ENCODE results near the gene SYT5. TPM values are rescaled to one million over a fixed set of nuclear protein-coding genes. Genes with fewer than 3 reads are reported as not detected.
A peak's percentile ranks its signal among the peaks of the same experiment; 100 is the strongest.

SYT5 gene
- total RNA-seq, 1 experiment from 2014 or later = 4.5 TPM

GRCh38 chr19:55165952-55166529 lies 14.0 kb downstream of the SYT5 start:
- Histone ChIP-seq H2AFZ (ENCODE audit: low read length) (no peak overlapping the region), H2AK5ac (ENCODE audit: insufficient read length, low read length) (no peak overlapping the region), H2BK12ac (ENCODE audit: insufficient read length, low read depth, low read length) (no peak overlapping the region), H3K23ac (ENCODE audit: insufficient read length, low read depth, low read length) (no peak overlapping the region), H3K79me2 (ENCODE audit: insufficient read depth, low read length) (no peaks in the 10 kb centered on the region), H2BK5ac (ENCODE audit: insufficient read length, low read length) (no peak overlapping the region), H3K79me1 (ENCODE audit: insufficient read depth, low read depth, low read length, poor library complexity, severe bottlenecking) (no peaks in the 10 kb centered on the region), H4K91ac (ENCODE audit: insufficient read length, low read depth, low read length) (no peak overlapping the region), H3K9me3 (ENCODE audit: control insufficient read depth, low read depth, low read length) (no peaks in the 10 kb centered on the region), H4K20me1 (ENCODE audit: control insufficient read depth, insufficient read depth, insufficient read length) (no peaks in the 10 kb centered on the region), H3K56ac (ENCODE audit: insufficient read length, low read depth, low read length) (no peak overlapping the region), H3K4ac (ENCODE audit: low read depth, low read length) (no peak overlapping the region), H4K8ac (replicated peaks; ENCODE audit: insufficient read length, low read depth, low read length) (no peak overlapping the region), H3K4me1 (ENCODE audit: insufficient read depth, low read length) (no peaks in the 10 kb centered on the region), H3K23me2 (ENCODE audit: insufficient read length, low read depth, low read length, poor library complexity, severe bottlenecking) (peaks cover 11% of the 10 kb centered on the region), H2BK15ac (ENCODE audit: low read depth, low read length) (no peak overlapping the region), H3K14ac (ENCODE audit: insufficient read depth, low read length) (no peak overlapping the region), H3T11ph (ENCODE audit: low read length) (no peak overlapping the region), H3K27me3 (ENCODE audit: insufficient read depth, low read length) (no peaks in the 10 kb centered on the region; the same call in 1 of the 2 replicates), H3K4me2 (ENCODE audit: insufficient read depth, insufficient read length, low read length) (peak overlapping the region; percentile 61), H2BK20ac (ENCODE audit: low read depth, low read length, poor library complexity, severe bottlenecking) (no peak overlapping the region), H3K18ac (ENCODE audit: insufficient read length, low read depth, low read length) (no peak overlapping the region), H3K9ac (ENCODE audit: extremely low read depth, insufficient read length, low read length) (no peak overlapping the region), H3K27ac (ENCODE audit: insufficient read length, low read depth, low read length) (no peak overlapping the region), H2BK120ac (ENCODE audit: low read depth, low read length, poor library complexity, severe bottlenecking) (no peak overlapping the region), H4K5ac (ENCODE audit: insufficient read length, low read depth, low read length) (no peak overlapping the region)
- peaks cover 8 to 13% of the 10 kb centered on the region in 2 experiments for H3K4me1 Mint-ChIP-seq
- WGBS (ENCODE audit: extremely low coverage, insufficient read length, low lambda C conversion rate) = no CpG with 5 or more reads among the region's 34 CpGs
- H3K9me3 Mint-ChIP-seq = peaks cover 0 to 2% of the 10 kb centered on the region in 2 experiments; a peak in 1 of 5 replicates
- H3K27me3 Mint-ChIP-seq (ENCODE audit: low read depth) = peaks cover 39% of the 10 kb centered on the region
- H3K36me3 Mint-ChIP-seq (ENCODE audit: insufficient read depth in 1 of 3, low read depth in 3 of 3) = no peaks in the 10 kb centered on the region; a peak in 2 of 7 replicates
- TF ChIP-seq, protein P1, sequence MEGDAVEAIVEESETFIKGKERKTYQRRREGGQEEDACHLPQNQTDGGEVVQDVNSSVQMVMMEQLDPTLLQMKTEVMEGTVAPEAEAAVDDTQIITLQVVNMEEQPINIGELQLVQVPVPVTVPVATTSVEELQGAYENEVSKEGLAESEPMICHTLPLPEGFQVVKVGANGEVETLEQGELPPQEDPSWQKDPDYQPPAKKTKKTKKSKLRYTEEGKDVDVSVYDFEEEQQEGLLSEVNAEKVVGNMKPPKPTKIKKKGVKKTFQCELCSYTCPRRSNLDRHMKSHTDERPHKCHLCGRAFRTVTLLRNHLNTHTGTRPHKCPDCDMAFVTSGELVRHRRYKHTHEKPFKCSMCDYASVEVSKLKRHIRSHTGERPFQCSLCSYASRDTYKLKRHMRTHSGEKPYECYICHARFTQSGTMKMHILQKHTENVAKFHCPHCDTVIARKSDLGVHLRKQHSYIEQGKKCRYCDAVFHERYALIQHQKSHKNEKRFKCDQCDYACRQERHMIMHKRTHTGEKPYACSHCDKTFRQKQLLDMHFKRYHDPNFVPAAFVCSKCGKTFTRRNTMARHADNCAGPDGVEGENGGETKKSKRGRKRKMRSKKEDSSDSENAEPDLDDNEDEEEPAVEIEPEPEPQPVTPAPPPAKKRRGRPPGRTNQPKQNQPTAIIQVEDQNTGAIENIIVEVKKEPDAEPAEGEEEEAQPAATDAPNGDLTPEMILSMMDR (conservative IDR thresholded peaks at IDR 0.05) = peak; percentile 87
- DNase-seq = peak; percentile 93
- peak overlapping the region in 2 of 3 experiments; percentile 30 to 99; a peak in 4 of 7 replicates for H3K27ac Mint-ChIP-seq
- peak overlapping the region; percentile 85 to 95 for H3K4me3 Mint-ChIP-seq

Measured in H9 (cell line).